Prostate gland (tissue), 2 donors: ENCODE results near the gene YTHDC1. TPM values are rescaled to one million over a fixed set of nuclear protein-coding genes. Genes with fewer than 3 reads are reported as not detected.

Source experiments
- DNase-seq: peaks from one replicate; pipeline ENCODE4 v3.0.0-alpha.2; 2019; ENCODE audit warnings: low spot score
- H3K27ac ChIP-seq, 2 donors: fragments of 200-600 bp; sonication (generic); 2 replicates each; pipeline ENCODE4 v1.5.1; 2017 to 2019
- H3K27me3 ChIP-seq: fragments of 200-600 bp; sonication (generic); replicated peaks from 2 replicates; pipeline ENCODE4 v1.5.1; 2019; ENCODE audit not compliant: insufficient read depth
- H3K36me3 ChIP-seq, 2 donors: fragments of 200-600 bp; sonication (generic); 1 replicate in 1 of 2; 2 replicates in 1 of 2; pipeline versions ENCODE4 v1.5.1 to v1.8.1; 2017 to 2019
- H3K4me1 ChIP-seq: fragments of 200-600 bp; sonication (generic); replicated peaks from 2 replicates; pipeline ENCODE4 v1.5.1; 2019
- H3K4me3 ChIP-seq, 2 donors: fragments of 200-600 bp; sonication (generic); 2 replicates each; pipeline ENCODE4 v1.5.1; 2017 to 2019
- H3K9me3 ChIP-seq: fragments of 200-600 bp; sonication (generic); 2 replicates; pipeline ENCODE4 v1.5.1; 2017
- CTCF ChIP-seq, 4 experiments: fragments of 200-600 bp in 2 of 4; fragments of 450-650 bp in 2 of 4; sonication (generic) in 2 of 4; IDR thresholded peaks; 1 replicate in 3 of 4; 2 replicates in 1 of 4; pipeline ENCODE4 v1.5.1; 2016 to 2019; ENCODE audit warnings: antibody characterized with exemption in 4 of 4, mild to moderate bottlenecking in 2 of 4, moderate library complexity in 2 of 4
- POLR2A ChIP-seq: fragments of 450-650 bp; IDR thresholded peaks from one replicate; pipeline ENCODE4 v1.6.1; 2016; ENCODE audit warnings: antibody characterized with exemption, mild to moderate bottlenecking
- POLR2AphosphoS5 ChIP-seq: sonication (generic); formaldehyde crosslinking; IDR thresholded peaks from one replicate; pipeline ENCODE4 v1.6.1; 2017; ENCODE audit warnings: antibody characterized with exemption
- WGBS: methylation state at CpG from one replicate; pipeline ENCODE4 v1.1.5; 2018; 5-methylcytosine and 5-hydroxymethylcytosine counted together
- intact Hi-C: fragments of 100-400 bp; cut with DNase I; formaldehyde crosslinking; loops from one replicate; pipeline ENCODE4 v1.14.2; 2022
- total RNA-seq, 2 donors: library from RNA; depleted of rRNA; stranded (reverse); fragments of >200 nt; gene quantifications; one replicate each; pipeline ENCODE4 v1.1.0, GENCODE V29; 2016

The YTHDC1 gene
- total RNA-seq, 2 donors from 2014 or later = 57.7 to 91.6 TPM

- Histone ChIP-seq H3K27ac (no peak overlapping the region), H3K9me3 (no peaks in the 10 kb centered on the region), H3K4me3 (no peak overlapping the region), H3K4me1 (no peaks in the 10 kb centered on the region), H3K36me3 (no peaks in the 10 kb centered on the region), H3K27me3 (no peaks in the 10 kb centered on the region)
- intact Hi-C loops = no loop called here
- WGBS = 83% methylated on average over 2 of the region's 2 CpGs
- no peak for DNase-seq
- TF ChIP-seq POLR2AphosphoS5 (no peak), CTCF (IDR thresholded peaks at IDR 0.05) (no peak), POLR2A (no peak)
Measured at GRCh38 chr4:68278029-68278428, 71.9 kb downstream of the YTHDC1 start.

GRCh38 chr4:68277627-68278026, 72.3 kb downstream of the YTHDC1 start:
- 47% methylated on average over 2 of the region's 2 CpGs for WGBS
- TF ChIP-seq CTCF (IDR thresholded peaks at IDR 0.05) (no peak), POLR2A (no peak), POLR2AphosphoS5 (no peak)
- Histone ChIP-seq H3K4me1 (no peaks in the 10 kb centered on the region), H3K9me3 (no peaks in the 10 kb centered on the region), H3K27me3 (no peaks in the 10 kb centered on the region), H3K36me3 (no peaks in the 10 kb centered on the region), H3K4me3 (no peak overlapping the region), H3K27ac (no peak overlapping the region)
- DNase-seq = no peak
- intact Hi-C loops = no loop called here

DNA sequence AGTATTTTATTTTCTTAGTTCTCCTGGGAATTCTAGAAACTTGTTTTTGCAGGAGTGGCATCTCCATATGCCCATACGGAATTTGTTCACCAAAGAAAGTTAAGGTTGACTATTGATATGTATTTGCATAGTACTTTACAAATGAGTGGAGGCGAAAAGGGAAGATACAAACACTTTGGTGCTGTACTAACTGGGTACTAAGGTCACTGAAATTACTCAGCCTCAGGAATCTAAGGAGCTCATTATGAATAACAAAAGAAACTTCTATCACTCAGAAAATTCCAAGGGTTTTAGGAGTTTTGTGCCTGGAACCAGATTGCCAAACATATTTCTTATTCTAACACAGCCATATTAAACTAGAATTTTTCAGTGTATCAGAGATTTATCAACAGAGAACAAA, 77.0 kb downstream of the YTHDC1 start:
- Histone ChIP-seq H3K4me3 (no peak overlapping the region), H3K9me3 (no peaks in the 10 kb centered on the region), H3K27me3 (no peaks in the 10 kb centered on the region), H3K4me1 (no peaks in the 10 kb centered on the region), H3K36me3 (no peaks in the 10 kb centered on the region), H3K27ac (no peak overlapping the region)
- TF ChIP-seq POLR2A (no peak), CTCF (IDR thresholded peaks at IDR 0.05) (no peak), POLR2AphosphoS5 (no peak)
- intact Hi-C loops = loop anchor here (5.0 kb wide), 1 partner anchor 104 kb away; no protein-coding TSS in a partner anchor
- 82% methylated on average over 2 of the region's 2 CpGs for WGBS
- DNase-seq = no peak

- DNase-seq = no peak
- Histone ChIP-seq H3K27me3 (no peaks in the 10 kb centered on the region), H3K9me3 (no peaks in the 10 kb centered on the region), H3K4me1 (no peaks in the 10 kb centered on the region), H3K4me3 (no peak overlapping the region), H3K36me3 (no peaks in the 10 kb centered on the region), H3K27ac (no peak overlapping the region)
- WGBS = 65% methylated on average over 2 of the region's 2 CpGs
- no peak for TF ChIP-seq POLR2A
- no peak for TF ChIP-seq CTCF (IDR thresholded peaks at IDR 0.05)
- TF ChIP-seq POLR2AphosphoS5 = no peak
- intact Hi-C loops = loop anchor here (5.0 kb wide), 1 partner anchor 105 kb away; no protein-coding TSS in a partner anchor
Measured at GRCh38 chr4:68272380-68272779, 77.5 kb downstream of the YTHDC1 start.

GRCh38 chr4:68271851-68272357, 78.0 kb downstream of the YTHDC1 start:
- H3K36me3 ChIP-seq = no peaks in the 10 kb centered on the region
- TF ChIP-seq POLR2A = no peak
- TF ChIP-seq CTCF (IDR thresholded peaks at IDR 0.05) = peak; percentile 49 to 87 (median 84)
- TF ChIP-seq POLR2AphosphoS5 = no peak
- H3K27me3 ChIP-seq = no peaks in the 10 kb centered on the region
- 34% methylated on average over 11 of the region's 11 CpGs for WGBS
- H3K27ac ChIP-seq = no peak overlapping the region
- H3K9me3 ChIP-seq = no peaks in the 10 kb centered on the region
- no peak overlapping the region for H3K4me3 ChIP-seq
- peak; percentile 12 for DNase-seq
- no peaks in the 10 kb centered on the region for H3K4me1 ChIP-seq
- intact Hi-C loops = loop anchor here (5.0 kb wide), 1 partner anchor 105 kb away; no protein-coding TSS in a partner anchor
